ENCODE results near the gene ALDOC. TPM values are rescaled to one million over a fixed set of nuclear protein-coding genes. Genes with fewer than 3 reads are reported as not detected.
A peak's percentile ranks its signal among the peaks of the same experiment; 100 is the strongest.

ALDOC gene
- total RNA-seq, 3 donors from 2014 or later = 19.7 to 191 (median 40.7) TPM

GRCh38 chr17:28527859-28528258 lies 48.8 kb downstream of the ALDOC start:
- Histone ChIP-seq H3K4me1 (peaks cover 0 to 9% of the 10 kb centered on the region in 2 donors), H3K4me3 (no peak overlapping the region), H3K36me3 (no peaks in the 10 kb centered on the region), H3K9me3 (no peaks in the 10 kb centered on the region), H3K27me3 (no peaks in the 10 kb centered on the region), H3K27ac (peak overlapping the region; percentile 76 to 85)
- intact Hi-C loops (cut with DNase I; ENCODE audit: low total_unique reads) = no loop called here
- peak; percentile 69 to 72 for DNase-seq (ENCODE audit: low spot score in 2 of 2)
- TF ChIP-seq POLR2A (IDR thresholded peaks at IDR 0.05) = no peak
- no peak for TF ChIP-seq POLR2AphosphoS5 (IDR thresholded peaks at IDR 0.05)
- TF ChIP-seq CTCF (IDR thresholded peaks at IDR 0.05) = no peak

- H3K4me3 ChIP-seq = no peak overlapping the region
- H3K4me1 ChIP-seq = peaks cover 0 to 9% of the 10 kb centered on the region in 2 donors
- H3K9me3 ChIP-seq = no peaks in the 10 kb centered on the region
- intact Hi-C loops (cut with DNase I; ENCODE audit: low total_unique reads) = no loop called here
- DNase-seq (ENCODE audit: low spot score in 2 of 2) = no peak
- H3K27me3 ChIP-seq = no peaks in the 10 kb centered on the region
- peak overlapping the region; percentile 76 to 85 for H3K27ac ChIP-seq
- H3K36me3 ChIP-seq = no peaks in the 10 kb centered on the region
- TF ChIP-seq POLR2AphosphoS5 (IDR thresholded peaks at IDR 0.05) (no peak), CTCF (IDR thresholded peaks at IDR 0.05) (no peak), POLR2A (IDR thresholded peaks at IDR 0.05) (no peak)
Observed at GRCh38 chr17:28527181-28527681, 49.5 kb downstream of the ALDOC start.

- H3K9me3 ChIP-seq = no peaks in the 10 kb centered on the region
- H3K36me3 ChIP-seq = no peaks in the 10 kb centered on the region
- TF ChIP-seq CTCF (IDR thresholded peaks at IDR 0.05) = no peak
- no peak for TF ChIP-seq POLR2AphosphoS5 (IDR thresholded peaks at IDR 0.05)
- no peak for TF ChIP-seq POLR2A (IDR thresholded peaks at IDR 0.05)
- intact Hi-C loops (cut with DNase I; ENCODE audit: low total_unique reads) = no loop called here
- H3K27ac ChIP-seq = peak overlapping the region; percentile 82 to 85
- H3K4me1 ChIP-seq = peaks cover 0 to 9% of the 10 kb centered on the region in 2 donors
- no peak for DNase-seq (ENCODE audit: low spot score in 2 of 2)
- H3K4me3 ChIP-seq = no peak overlapping the region
- no peaks in the 10 kb centered on the region for H3K27me3 ChIP-seq
Observed at GRCh38 chr17:28526381-28526780, 50.3 kb downstream of the ALDOC start.

- peak overlapping the region in 1 of 3 donors; percentile 5 for H3K4me3 ChIP-seq
- no peaks in the 10 kb centered on the region for H3K36me3 ChIP-seq
- DNase-seq (ENCODE audit: low spot score in 2 of 2) = peak; percentile 61 to 71
- intact Hi-C loops (cut with DNase I; ENCODE audit: low total_unique reads) = no loop called here
- peaks cover 0 to 9% of the 10 kb centered on the region in 2 donors for H3K4me1 ChIP-seq
- H3K9me3 ChIP-seq = no peaks in the 10 kb centered on the region
- no peaks in the 10 kb centered on the region for H3K27me3 ChIP-seq
- TF ChIP-seq CTCF (IDR thresholded peaks at IDR 0.05) (no peak), POLR2AphosphoS5 (IDR thresholded peaks at IDR 0.05) (no peak), POLR2A (IDR thresholded peaks at IDR 0.05) (no peak)
- peak overlapping the region; percentile 82 to 85 for H3K27ac ChIP-seq
Observed at GRCh38 chr17:28524476-28525424, 51.9 kb downstream of the ALDOC start.

- no peak overlapping the region for H3K27ac ChIP-seq
- no peak for DNase-seq (ENCODE audit: low spot score in 2 of 2)
Observed at GRCh38 chr17:28523876-28524275, 52.8 kb downstream of the ALDOC start.

More at GRCh38 chr17:28523876-28524275, 52.8 kb downstream of the ALDOC start:
- Histone ChIP-seq H3K36me3 (no peaks in the 10 kb centered on the region), H3K4me3 (no peak overlapping the region), H3K9me3 (no peaks in the 10 kb centered on the region), H3K4me1 (peaks cover 0 to 9% of the 10 kb centered on the region in 2 donors), H3K27me3 (no peaks in the 10 kb centered on the region)
- intact Hi-C loops (cut with DNase I; ENCODE audit: low total_unique reads) = no loop called here
- TF ChIP-seq CTCF (IDR thresholded peaks at IDR 0.05) = no peak
- no peak for TF ChIP-seq POLR2A (IDR thresholded peaks at IDR 0.05)
- TF ChIP-seq POLR2AphosphoS5 (IDR thresholded peaks at IDR 0.05) = no peak

Data from breast epithelium (tissue), 4 donors.